HepG2 (cell line): ENCODE measurements around the gene PPP1R27. TPM values are rescaled to one million over a fixed set of nuclear protein-coding genes. Genes with fewer than 3 reads are reported as not detected.

Experiments used
- ATAC-seq: fragments of 200-7000 bp; cut with Tn5 transposase; 3 replicates; pipeline ENCODE4 v1.9.1; 2020; ENCODE audit warnings: mild to moderate bottlenecking, moderate library complexity
- Bru-seq: library from RNA; stranded (reverse); fragments of 400-500 nt; gene quantifications from one replicate; lab custom pipeline; 2021; lab: Mats Ljungman, UMichigan
- BruChase-seq, 2 experiments: library from RNA; stranded (reverse); fragments of 400-500 nt; gene quantifications; one replicate each; lab custom pipeline; 2021; lab: Mats Ljungman, UMichigan
- BruUV-seq: library from RNA; stranded (reverse); fragments of 400-500 nt; replicated peaks from 2 replicates; lab custom pipeline; 2021; lab: Mats Ljungman, UMichigan
- CTCF ChIA-PET: fragments of 300-600 bp; formaldehyde crosslinking; extraction: SDS; loops from one replicate; lab custom pipeline; 2021; ENCODE audit warnings: low total read pairs, inconsistent platforms, low intra/inter-chr PET ratio; lab: Yijun Ruan, JAX
- POLR2A ChIA-PET: fragments of 350-600 bp; sonication (Branson Sonifier 250); formaldehyde crosslinking; loops from one replicate; lab custom pipeline; 2020; ENCODE audit warnings: antibody characterized with exemption, inconsistent platforms; lab: Yijun Ruan, JAX
- DNase-seq: peaks from one replicate; pipeline ENCODE4 v3.0.0-alpha.2; 2015; ENCODE audit warnings: low spot score
- FAIRE-seq: peaks from 3 replicates; lab custom pipeline; 2011; peaks lifted over from hg19 to GRCh38; lab: Jason Lieb, UNC
- H2AFZ ChIP-seq: one replicate; pipeline ENCODE4 v1.6.1; 2011; ENCODE audit warnings: low read length, inconsistent platforms
- H3K27ac ChIP-seq: fragments of 300-600 bp; 3 replicates; pipeline ENCODE4 v1.8.0; 2011; ENCODE audit warnings: mixed run types, mild to moderate bottlenecking, mixed read lengths, low read length, inconsistent platforms; ENCODE audit not compliant: insufficient read depth; ENCODE audit errors: extremely low read length
- H3K27me3 ChIP-seq, 2 experiments: fragments of 200-600 bp in 1 of 2; 2 replicates in 1 of 2; 3 replicates in 1 of 2; pipeline versions ENCODE4 v1.6.0 to v1.8.0; 2011; ENCODE audit warnings: low read length in 2 of 2, mild to moderate bottlenecking in 2 of 2, moderate library complexity in 2 of 2, inconsistent platforms in 1 of 2; ENCODE audit not compliant: insufficient read depth in 2 of 2, control insufficient read depth in 1 of 2
- H3K36me3 ChIP-seq, 2 experiments: fragments of 200-600 bp in 1 of 2; replicated peaks in 1 of 2; 2 replicates in 1 of 2; 3 replicates in 1 of 2; pipeline versions ENCODE4 v1.5.1 to v1.8.0; 2011; ENCODE audit warnings: low read length in 2 of 2, inconsistent platforms in 1 of 2; ENCODE audit not compliant: insufficient read depth in 2 of 2, control insufficient read depth in 1 of 2
- H3K4me1 ChIP-seq: 2 replicates; pipeline ENCODE4 v1.5.1; 2012; ENCODE audit warnings: low read length, inconsistent platforms; ENCODE audit not compliant: insufficient read depth
- H3K4me2 ChIP-seq: 2 replicates; pipeline ENCODE4 v1.6.0; 2011; ENCODE audit warnings: low read depth, low read length, inconsistent platforms
- H3K4me3 ChIP-seq, 3 experiments: fragments of 200-600 bp in 1 of 3; sonication (generic), shearing (Covaris generic) in 1 of 3; replicated peaks in 1 of 3; 2 replicates each; pipeline ENCODE4 v1.5.1; 2011 to 2016; ENCODE audit warnings: low read length in 3 of 3, inconsistent platforms in 2 of 3, low read depth in 2 of 3, mild to moderate bottlenecking in 2 of 3, control low read depth in 1 of 3, mixed read lengths in 1 of 3; ENCODE audit not compliant: insufficient read depth in 1 of 3
- H3K79me2 ChIP-seq: one replicate; pipeline ENCODE4 v1.6.1; 2011; ENCODE audit warnings: low read length, inconsistent platforms; ENCODE audit not compliant: insufficient read depth
- H3K9ac ChIP-seq: 2 replicates; pipeline ENCODE4 v1.6.0; 2011; ENCODE audit warnings: mild to moderate bottlenecking, low read depth, low read length, inconsistent platforms; ENCODE audit not compliant: insufficient read depth
- H3K9me3 ChIP-seq: 2 replicates; pipeline ENCODE4 v1.5.1; 2012; ENCODE audit warnings: mild to moderate bottlenecking, low read length
- H4K20me1 ChIP-seq: 2 replicates; pipeline ENCODE4 v1.6.0; 2011; ENCODE audit warnings: inconsistent platforms, mild to moderate bottlenecking, low read length, moderate library complexity; ENCODE audit not compliant: insufficient read depth
- AGO2 ChIP-seq: fragments of 200-400 bp; formaldehyde crosslinking; optimal IDR thresholded peaks from 2 replicates; pipeline ENCODE3; 2017; ENCODE audit warnings: mild to moderate bottlenecking, low read depth, low read length, moderate library complexity
- CAMTA2 ChIP-seq: sonication (generic); formaldehyde crosslinking; IDR thresholded peaks from 2 replicates; pipeline ENCODE4 v1.4.0; 2020; ENCODE audit warnings: mild to moderate bottlenecking, missing genetic modification reagents, borderline replicate concordance
- HMG20B ChIP-seq: conservative IDR thresholded peaks from 2 replicates; pipeline ENCODE4 v1.6.1; 2016; ENCODE audit warnings: missing genetic modification reagents, missing compliant biosample characterization
- HNRNPL ChIP-seq: fragments of 200-400 bp; formaldehyde crosslinking; IDR thresholded peaks from 2 replicates; pipeline ENCODE4 v1.6.1; 2017; ENCODE audit warnings: mild to moderate bottlenecking, low read depth, low read length
- NONO ChIP-seq, 2 experiments: fragments of 450-650 bp in 1 of 2; sonication (generic) in 1 of 2; formaldehyde crosslinking in 1 of 2; IDR thresholded peaks in 1 of 2; conservative IDR thresholded peaks in 1 of 2; 2 replicates each; pipeline versions ENCODE4 v1.6.1 to v1.8.0; 2017 to 2022; ENCODE audit warnings: mild to moderate bottlenecking in 1 of 2, missing genetic modification reagents in 1 of 2, moderate library complexity in 1 of 2
- PPARG ChIP-seq: conservative IDR thresholded peaks from 2 replicates; pipeline ENCODE4 v1.6.1; 2016; ENCODE audit warnings: missing biosample characterization, missing genetic modification reagents
- RELA ChIP-seq: sonication (generic); formaldehyde crosslinking; IDR thresholded peaks from 2 replicates; pipeline ENCODE4 v1.4.0; 2020; ENCODE audit warnings: missing genetic modification reagents
- SP5 ChIP-seq: IDR thresholded peaks from 2 replicates; pipeline ENCODE4 v1.6.1; 2016; ENCODE audit warnings: low read depth, borderline replicate concordance
- SSRP1 ChIP-seq: IDR thresholded peaks from 2 replicates; pipeline ENCODE4 v1.6.1; 2016; ENCODE audit warnings: control low read depth
- TARDBP ChIP-seq: sonication (generic); formaldehyde crosslinking; IDR thresholded peaks from 2 replicates; pipeline ENCODE4 v1.8.0; 2022; ENCODE audit warnings: mild to moderate bottlenecking, missing genetic modification reagents
- TMF1 ChIP-seq: sonication (generic); formaldehyde crosslinking; IDR thresholded peaks from 2 replicates; pipeline ENCODE4 v1.8.1; 2022; ENCODE audit warnings: low read depth, missing genetic modification reagents
- U2AF1 ChIP-seq: fragments of 200-400 bp; formaldehyde crosslinking; optimal IDR thresholded peaks from 2 replicates; pipeline ENCODE3; 2017; ENCODE audit warnings: mild to moderate bottlenecking, low read depth, low read length
- ZFP37 ChIP-seq: sonication (generic); formaldehyde crosslinking; IDR thresholded peaks from 2 replicates; pipeline ENCODE4 v1.4.0; 2020; ENCODE audit warnings: missing genetic modification reagents, borderline replicate concordance
- ZNF180 ChIP-seq: sonication (generic); formaldehyde crosslinking; IDR thresholded peaks from 2 replicates; pipeline ENCODE4 v1.4.0; 2020; ENCODE audit warnings: low read depth, missing genetic modification reagents, borderline replicate concordance
- ZNF264 ChIP-seq: sonication (generic); formaldehyde crosslinking; IDR thresholded peaks from 2 replicates; pipeline ENCODE4 v1.4.0; 2020; ENCODE audit warnings: missing genetic modification reagents
- ZNF33B ChIP-seq: sonication (generic); formaldehyde crosslinking; IDR thresholded peaks from 2 replicates; pipeline ENCODE4 v1.5.1; 2020; ENCODE audit warnings: mild to moderate bottlenecking, missing genetic modification reagents
- WGBS: methylation state at CpG from one replicate; pipeline ENCODE4 v1.1.6; 2017; ENCODE audit warnings: low lambda C conversion rate; 5-methylcytosine and 5-hydroxymethylcytosine counted together
- in situ Hi-C: cut with HindIII; loops from 2 replicates; pipeline ENCODE4 v1.10.0; 2017; ENCODE audit warnings: low pct_unique_long_range_greater_than_20kb; ENCODE audit not compliant: extremely low pct_ligation_motif_present
- intact Hi-C: fragments of 100-400 bp; cut with micrococcal nuclease; formaldehyde crosslinking; loops from one replicate; pipeline ENCODE4 v1.10.0; 2022; ENCODE audit not compliant: unreplicated experiment
- long read RNA-seq, 2 experiments: library from RNA in 1 of 2; library from polyadenylated mRNA in 1 of 2; stranded (forward) in 1 of 2; unstranded in 1 of 2; transcript quantifications; one replicate each; pipeline ENCODE4 v2.0.0, GENCODE V29; 2019 to 2022
- polyA minus RNA-seq, 3 experiments: library from RNA; depleted of rRNA, polyadenylated mRNA; stranded (reverse); fragments of >200 nt; gene quantifications; 2 replicates each; pipeline ENCODE4 v1.2.3, GENCODE V29; 2011; ENCODE audit warnings: low replicate concordance in 1 of 3
- polyA plus RNA-seq, 8 experiments: library from polyadenylated mRNA; depleted of rRNA in 3 of 8; stranded (reverse) in 7 of 8; unstranded in 1 of 8; fragments of >200 nt; fragmentation: Illumina TruSeq in 4 of 8; extraction: Trizol in 4 of 8; gene quantifications; 2 replicates each; pipeline versions ENCODE4 v1.2.1 to v1.2.3, GENCODE V29; 2011 to 2016; ENCODE audit warnings: low read depth in 4 of 8, missing spikeins in 1 of 8, mixed read lengths in 1 of 8; ENCODE audit not compliant: insufficient read depth in 1 of 8
- total RNA-seq, 5 experiments: library from RNA; depleted of rRNA; stranded (reverse); fragments of >200 nt; fragmentation: Illumina TruSeq; extraction: Trizol; gene quantifications; 2 replicates each; pipeline ENCODE4 v1.2.3, GENCODE V29; 2016; ENCODE audit warnings: low read depth in 1 of 5
- TF ChIP-seq, protein P1 (sequence below): sonication (generic); formaldehyde crosslinking; IDR thresholded peaks from 2 replicates; pipeline ENCODE4 v1.5.0; 2020; ENCODE audit warnings: mild to moderate bottlenecking, missing genetic modification reagents

Gene PPP1R27, protein sequence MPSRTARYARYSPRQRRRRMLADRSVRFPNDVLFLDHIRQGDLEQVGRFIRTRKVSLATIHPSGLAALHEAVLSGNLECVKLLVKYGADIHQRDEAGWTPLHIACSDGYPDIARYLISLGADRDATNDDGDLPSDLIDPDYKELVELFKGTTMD
- total RNA-seq (2016; rRNA removed; fragmentation: Illumina TruSeq; extraction: Trizol) = 0.69 and 1.00 TPM in 2 replicates
- total RNA-seq (2016; cell fraction: cytosol; rRNA removed; fragmentation: Illumina TruSeq; extraction: Trizol; ENCODE audit: low read depth) = 0.71 and 2.3 TPM in 2 replicates
- 1.3 TPM in 1 of 2 replicates, not detected in the other for total RNA-seq (2016; cell fraction: insoluble cytoplasmic fraction; rRNA removed; fragmentation: Illumina TruSeq; extraction: Trizol)
- total RNA-seq (2016; cell fraction: membrane; rRNA removed; fragmentation: Illumina TruSeq; extraction: Trizol) = 1.00 and 1.2 TPM in 2 replicates
- total RNA-seq (2016; cell fraction: nucleus; rRNA removed; fragmentation: Illumina TruSeq; extraction: Trizol) = 0.91 and 1.8 TPM in 2 replicates
- 0.17 and 0.33 TPM in 2 replicates for polyA plus RNA-seq (2011; rRNA removed)
- 0.55 and 1.1 TPM in 2 replicates for polyA plus RNA-seq (2011; cell fraction: cytosol; rRNA removed)
- polyA plus RNA-seq (2011; cell fraction: nucleus; rRNA removed) = 1.6 and 2.8 TPM in 2 replicates
- 0.34 and 0.52 TPM in 2 replicates for polyA plus RNA-seq (2012)
- polyA plus RNA-seq (2016; cell fraction: cytosol; fragmentation: Illumina TruSeq; extraction: Trizol; ENCODE audit: low read depth) = 0.57 and 1.0 TPM in 2 replicates
- 1.7 TPM in 1 of 2 replicates, not detected in the other for polyA plus RNA-seq (2016; cell fraction: insoluble cytoplasmic fraction; fragmentation: Illumina TruSeq; extraction: Trizol; ENCODE audit: low read depth)
- polyA plus RNA-seq (2016; cell fraction: membrane; fragmentation: Illumina TruSeq; extraction: Trizol; ENCODE audit: low read depth) = 0.56 TPM in 1 of 2 replicates, not detected in the other
- polyA plus RNA-seq (2016; cell fraction: nucleus; fragmentation: Illumina TruSeq; extraction: Trizol; ENCODE audit: insufficient read depth, low read depth) = 2.1 TPM in 1 of 2 replicates, not detected in the other
- 0.09 and 0.88 TPM in 2 replicates for polyA minus RNA-seq (2011; rRNA and poly(A)+ RNA removed; ENCODE audit: low replicate concordance)
- not detected in 2 replicates for polyA minus RNA-seq (2011; cell fraction: cytosol; rRNA and poly(A)+ RNA removed)
- polyA minus RNA-seq (2011; cell fraction: nucleus; rRNA and poly(A)+ RNA removed) = 1.9 TPM in 1 of 2 replicates, not detected in the other
- percentile 25 among the genes with signal in this experiment for Bru-seq, nascent RNA
- percentile 38 among the genes with signal in this experiment for BruChase-seq, experiment 1, labeled RNA remaining after a 6-hour chase
- BruChase-seq, experiment 2, labeled RNA remaining after a 2-hour chase = percentile 21 among the genes with signal in this experiment
- long read RNA-seq, experiment 1, partial matches to known transcripts = 0 of 4 reads
- long read RNA-seq, experiment 1, other reads (novel, unspliced or antisense) = 4 of 4 reads
- long read RNA-seq, experiment 2, partial matches to known transcripts = 0 of 1 reads
- long read RNA-seq, experiment 2, other reads (novel, unspliced or antisense) = 1 of 1 reads

DNA sequence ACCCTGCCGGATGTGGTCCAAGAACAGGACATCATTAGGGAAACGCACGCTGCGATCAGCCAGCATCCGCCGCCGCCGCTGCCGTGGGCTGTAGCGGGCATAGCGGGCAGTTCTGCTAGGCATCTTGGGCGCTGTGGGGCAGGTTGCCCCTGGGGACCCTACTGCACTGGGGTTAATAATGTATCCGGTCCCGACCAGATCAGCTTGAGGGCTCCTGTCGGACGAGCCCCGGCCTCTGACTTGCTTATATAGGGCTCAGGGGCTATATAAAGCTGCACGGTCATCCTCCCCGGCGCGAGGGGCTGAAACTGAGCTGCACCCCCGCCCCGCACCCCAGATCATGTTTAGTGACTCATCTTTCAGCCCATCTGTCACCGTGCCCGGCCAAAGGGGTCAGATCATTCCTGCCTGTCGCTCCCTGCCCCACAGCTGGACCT lies at the start of gene PPP1R27:
Gene PPP1R27 (minus strand): TSS at position 220 of the 437 bp plus-strand sequence. CDS start 97 bp downstream, at position 123.
- no peak for FAIRE-seq
- WGBS = 89% methylated on average over 26 of the region's 26 CpGs
- POLR2A ChIA-PET = interaction anchor here (2.1 to 8.9 kb wide), 5 partner anchors 8 to 121 kb away, joined by 19 to 40 read pairs (median 27); partner anchors contain the start of gene P4HB
- TF ChIP-seq NONO (IDR thresholded peaks at IDR 0.05) (no peak), NONO (CRISPR knock-in tag; conservative IDR thresholded peaks at IDR 0.05) (no peak), U2AF1 (no peak), ZFP37 (no peak), SSRP1 (CRISPR knock-in tag) (no peak), AGO2 (peak; percentile 82), ZNF180 (CRISPR knock-in tag) (no peak), RELA (no peak), TMF1 (CRISPR knock-in tag) (0 out of 2 replicates have a peak, but pooled peaks have one; percentile 28), ZNF264 (CRISPR knock-in tag) (no peak), HMG20B (CRISPR knock-in tag) (no peak), PPARG (no peak), HNRNPL (0 out of 2 replicates have a peak, but pooled peaks have one; percentile 5), CAMTA2 (CRISPR knock-in tag) (0 out of 2 replicates have a peak, but pooled peaks have one; percentile 3), ZNF33B (CRISPR knock-in tag) (no peak), SP5 (CRISPR knock-in tag) (no peak), TARDBP (CRISPR knock-in tag) (no peak)
- TF ChIP-seq, protein P1, sequence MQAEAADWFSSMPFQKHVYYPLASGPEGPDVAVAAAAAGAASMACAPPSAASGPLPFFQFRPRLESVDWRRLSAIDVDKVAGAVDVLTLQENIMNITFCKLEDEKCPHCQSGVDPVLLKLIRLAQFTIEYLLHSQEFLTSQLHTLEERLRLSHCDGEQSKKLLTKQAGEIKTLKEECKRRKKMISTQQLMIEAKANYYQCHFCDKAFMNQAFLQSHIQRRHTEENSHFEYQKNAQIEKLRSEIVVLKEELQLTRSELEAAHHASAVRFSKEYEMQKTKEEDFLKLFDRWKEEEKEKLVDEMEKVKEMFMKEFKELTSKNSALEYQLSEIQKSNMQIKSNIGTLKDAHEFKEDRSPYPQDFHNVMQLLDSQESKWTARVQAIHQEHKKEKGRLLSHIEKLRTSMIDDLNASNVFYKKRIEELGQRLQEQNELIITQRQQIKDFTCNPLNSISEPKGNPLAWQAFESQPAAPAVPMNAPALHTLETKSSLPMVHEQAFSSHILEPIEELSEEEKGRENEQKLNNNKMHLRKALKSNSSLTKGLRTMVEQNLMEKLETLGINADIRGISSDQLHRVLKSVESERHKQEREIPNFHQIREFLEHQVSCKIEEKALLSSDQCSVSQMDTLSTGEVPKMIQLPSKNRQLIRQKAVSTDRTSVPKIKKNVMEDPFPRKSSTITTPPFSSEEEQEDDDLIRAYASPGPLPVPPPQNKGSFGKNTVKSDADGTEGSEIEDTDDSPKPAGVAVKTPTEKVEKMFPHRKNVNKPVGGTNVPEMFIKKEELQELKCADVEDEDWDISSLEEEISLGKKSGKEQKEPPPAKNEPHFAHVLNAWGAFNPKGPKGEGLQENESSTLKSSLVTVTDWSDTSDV = no peak

More for the DNA sequence above, at the start of gene PPP1R27:
- DNase-seq (no peak), ATAC-seq (no peak)
- no peaks in the 10 kb centered on the region for H3K9me3 ChIP-seq
- in situ Hi-C loops (no loop called here), intact Hi-C loops (no loop called here)
- peak within 1 kb of the TSS; percentile 93 for H3K27ac ChIP-seq
- peaks cover 16% of the 10 kb centered on the region for H3K79me2 ChIP-seq
- peak within 1 kb of the TSS; percentile 84 for H3K4me2 ChIP-seq
- BruUV-seq = no TSS peak
- no peaks in the 10 kb centered on the region for H4K20me1 ChIP-seq
- H3K4me1 ChIP-seq = peaks cover 69% of the 10 kb centered on the region
- no peaks in the 10 kb centered on the region for H3K36me3 ChIP-seq
- peak within 1 kb of the TSS; percentile 79 for H3K9ac ChIP-seq
- CTCF ChIA-PET = no interaction called here
- H3K27me3 ChIP-seq = no peaks in the 10 kb centered on the region; a peak in 1 of 5 replicates
- peak within 1 kb of the TSS; percentile 50 to 72 (median 62); a peak in 5 of 6 replicates for H3K4me3 ChIP-seq
- H2AFZ ChIP-seq = no peak within 1 kb of the TSS
